ENCODE data around the gene RARA. TPM values are rescaled to one million over a fixed set of nuclear protein-coding genes. Genes with fewer than 3 reads are reported as not detected.
"Not testable (repeated sequence)": the region's sequence is repeated elsewhere in the genome, so short reads cannot be mapped to it uniquely, and the experiment has no call there.

Gene RARA
- total and polyA plus RNA-seq, 7 experiments from 2014 or later: 6.7 to 115 (median 42.9) TPM

DNA sequence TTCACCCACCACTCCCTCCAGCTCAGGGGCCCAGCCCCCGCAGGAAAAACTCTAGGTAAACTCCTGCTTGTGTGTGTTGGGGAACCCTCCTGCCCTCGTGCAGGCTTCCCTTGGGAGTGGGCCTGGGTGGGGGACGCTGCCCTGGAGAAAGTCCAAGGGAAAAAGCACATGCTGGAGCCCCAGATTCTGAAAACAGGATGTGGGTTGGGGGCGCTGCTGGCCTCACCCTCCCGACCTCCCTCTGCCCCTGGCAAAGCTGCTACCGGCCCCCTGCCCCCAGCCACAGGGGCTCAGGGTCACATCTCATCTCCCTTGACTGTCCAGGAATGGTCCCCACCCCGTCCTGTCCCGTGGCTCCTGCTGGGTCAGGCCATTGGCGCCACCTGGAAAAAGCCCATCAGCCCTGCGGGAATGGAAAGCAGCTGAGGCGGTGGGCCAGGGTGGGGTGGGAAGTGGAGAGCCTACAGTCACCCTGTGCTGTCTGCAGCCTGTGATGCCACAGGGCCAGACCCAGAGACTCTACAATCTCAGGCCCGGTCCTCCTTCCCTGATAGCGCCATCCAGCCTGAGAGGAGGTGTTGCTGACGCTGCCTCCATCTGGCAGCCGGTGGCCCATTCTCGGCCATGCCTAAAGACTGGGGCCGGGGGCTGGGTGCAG is 58.0 kb downstream of the RARA start:
- Mint-ChIP-seq H3K36me3 (peaks cover 0 to 4% (median 0%) of the 10 kb centered on the region in 5 donors), H3K4me1 (peaks cover 0 to 33% (median 5%) of the 10 kb centered on the region in 7 donors), H3K27me3 (peaks cover 0 to 3% (median 0%) of the 10 kb centered on the region in 5 donors), H3K4me3 (no peak overlapping the region), H3K27ac (no peak overlapping the region), H3K9me3 (peaks cover 0 to 3% (median 0%) of the 10 kb centered on the region in 11 donors)
- no peaks in the 10 kb centered on the region for H3K36me3 ChIP-seq (ENCODE audit: control insufficient read depth in 2 of 3, insufficient read depth in 3 of 3, low read length in 3 of 3)
- ChIA-PET POLR2A (no interaction called here), CTCF (no interaction called here)
- no peaks in the 10 kb centered on the region for H3K9me3 ChIP-seq (ENCODE audit: control insufficient read depth in 2 of 3, low read length in 3 of 3)
- no peak overlapping the region for H3K27ac ChIP-seq (ENCODE audit: low read depth, low read length)
- intact Hi-C loops (cut with micrococcal nuclease): no loop called here
- no peak overlapping the region for H3K4me3 ChIP-seq (ENCODE audit: low read length)
- ATAC-seq (no peak), DNase-seq (no peak)
- no peaks in the 10 kb centered on the region for H3K27me3 ChIP-seq (ENCODE audit: control insufficient read depth in 2 of 2, insufficient read depth in 2 of 2, low read length in 2 of 2)
- H3K4me1 ChIP-seq (ENCODE audit: control insufficient read depth in 2 of 2, insufficient read depth in 2 of 2, low read length in 2 of 2): peaks cover 4 to 7% of the 10 kb centered on the region in 2 donors

DNA sequence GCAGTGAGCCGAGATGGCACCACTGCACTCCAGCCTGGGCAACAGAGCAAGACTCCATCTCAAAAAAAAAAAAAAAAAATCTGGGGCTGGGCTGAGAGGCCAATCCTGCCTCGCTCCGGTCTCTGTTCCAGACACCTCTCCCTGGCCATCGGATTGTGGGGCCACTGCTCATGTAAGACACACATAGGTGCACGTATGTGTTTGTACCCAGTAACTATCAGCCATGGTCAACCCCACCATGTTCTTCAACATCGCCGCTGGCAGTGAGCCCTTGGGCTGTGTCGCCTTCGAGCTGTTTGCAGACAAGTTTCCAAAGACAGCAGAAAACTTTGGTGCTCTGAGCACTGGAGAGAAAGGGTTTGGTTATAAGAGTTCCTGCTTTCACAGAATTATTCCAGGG is 58.7 kb downstream of the RARA start:
- H3K4me3 Mint-ChIP-seq; H3K4me1 ChIP-seq (ENCODE audit: control insufficient read depth in 2 of 2, insufficient read depth in 2 of 2, low read length in 2 of 2); H3K36me3 Mint-ChIP-seq; ATAC-seq; POLR2A ChIA-PET; H3K27ac Mint-ChIP-seq; H3K9me3 ChIP-seq (ENCODE audit: control insufficient read depth in 2 of 3, low read length in 3 of 3); CTCF ChIA-PET; H3K4me3 ChIP-seq (ENCODE audit: low read length); H3K27ac ChIP-seq (ENCODE audit: low read depth, low read length); H3K9me3 Mint-ChIP-seq; H3K36me3 ChIP-seq (ENCODE audit: control insufficient read depth in 2 of 3, insufficient read depth in 3 of 3, low read length in 3 of 3); intact Hi-C loops (cut with micrococcal nuclease); DNase-seq; H3K27me3 Mint-ChIP-seq; H3K27me3 ChIP-seq (ENCODE audit: control insufficient read depth in 2 of 2, insufficient read depth in 2 of 2, low read length in 2 of 2): not testable (repeated sequence)
- peaks cover 0 to 32% (median 5%) of the 10 kb centered on the region in 7 donors for H3K4me1 Mint-ChIP-seq

DNA sequence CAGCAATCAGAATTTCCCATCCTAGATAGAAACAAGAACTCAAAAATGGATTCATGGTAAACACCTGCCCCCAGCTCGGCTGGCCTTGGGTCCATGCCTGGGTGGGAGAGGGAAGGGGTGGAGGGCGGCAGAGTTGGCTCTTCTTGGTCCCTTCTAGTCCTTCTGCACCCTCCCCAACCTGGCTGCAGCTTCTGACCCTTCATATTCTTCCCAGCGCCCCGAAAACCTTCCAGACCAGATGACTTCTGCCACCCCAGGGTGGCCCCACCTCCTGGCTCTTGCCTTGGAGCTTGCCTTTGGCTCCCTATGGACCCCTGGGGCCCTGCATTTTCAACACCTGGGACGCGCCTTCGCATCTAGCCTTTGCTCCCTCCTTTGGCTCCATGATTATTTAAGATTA is 60.9 kb downstream of the RARA start:
- POLR2A ChIA-PET: interaction anchor here (0.7 kb wide), 1 partner anchor 15 kb away, joined by 4 read pairs; no protein-coding TSS in a partner anchor
- Histone ChIP-seq H3K9me3 (ENCODE audit: control insufficient read depth in 2 of 3, low read length in 3 of 3) (no peaks in the 10 kb centered on the region), H3K4me3 (ENCODE audit: low read length) (no peak overlapping the region), H3K4me1 (ENCODE audit: control insufficient read depth in 2 of 2, insufficient read depth in 2 of 2, low read length in 2 of 2) (no peaks in the 10 kb centered on the region), H3K27me3 (ENCODE audit: control insufficient read depth in 2 of 2, insufficient read depth in 2 of 2, low read length in 2 of 2) (no peaks in the 10 kb centered on the region), H3K36me3 (ENCODE audit: control insufficient read depth in 2 of 3, insufficient read depth in 3 of 3, low read length in 3 of 3) (no peaks in the 10 kb centered on the region), H3K27ac (ENCODE audit: low read depth, low read length) (no peak overlapping the region)
- Mint-ChIP-seq H3K36me3 (peaks cover 0 to 6% (median 0%) of the 10 kb centered on the region in 5 donors), H3K9me3 (peaks cover 0 to 6% (median 0%) of the 10 kb centered on the region in 11 donors), H3K27me3 (no peaks in the 10 kb centered on the region), H3K27ac (peak overlapping the region in 1 of 9 donors; percentile 43), H3K4me3 (no peak overlapping the region), H3K4me1 (peaks cover 0 to 28% (median 0%) of the 10 kb centered on the region in 7 donors)
- no peak for DNase-seq
- CTCF ChIA-PET: interaction anchor here (0.6 kb wide), 1 partner anchor 1211 kb away, joined by 6 read pairs; no protein-coding TSS in a partner anchor
- ATAC-seq: no peak
- intact Hi-C loops (cut with micrococcal nuclease): no loop called here

DNA sequence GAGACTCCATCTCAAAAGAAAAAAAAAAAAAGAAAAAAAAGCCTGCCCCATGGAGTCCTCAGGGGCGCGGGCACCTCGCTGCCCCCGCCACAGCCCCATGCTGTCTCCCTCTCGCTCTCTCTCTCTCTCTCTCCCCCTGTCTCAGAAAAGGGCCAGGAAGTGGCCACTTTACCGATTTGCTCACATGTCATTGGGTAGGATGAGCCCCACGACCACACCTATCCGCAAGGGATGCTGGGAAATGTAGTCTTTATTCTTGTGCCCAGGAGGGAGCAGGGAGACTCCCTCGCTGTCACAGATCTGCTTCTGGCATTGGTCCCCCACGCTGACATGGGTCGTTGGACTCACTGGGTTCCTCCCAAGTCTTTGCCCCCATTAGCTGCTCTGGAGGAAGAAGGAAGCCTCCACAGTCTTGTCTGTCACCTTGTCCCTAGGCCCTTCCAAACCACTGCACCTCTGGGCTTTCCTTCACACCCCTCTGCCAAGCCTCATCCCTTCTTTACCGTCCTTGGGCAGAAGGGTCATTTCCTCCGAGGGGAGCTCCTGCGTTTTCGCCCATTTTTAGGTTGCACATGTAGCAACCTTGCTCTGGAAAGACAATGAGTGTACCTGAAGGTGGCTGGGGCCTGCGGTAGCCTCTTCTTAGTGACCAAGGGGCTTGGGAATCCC is 62.4 kb downstream of the RARA start:
- intact Hi-C loops (cut with micrococcal nuclease): no loop called here
- ChIA-PET CTCF (no interaction called here), POLR2A (no interaction called here)
- Histone ChIP-seq H3K4me3 (ENCODE audit: low read length) (no peak overlapping the region), H3K4me1 (ENCODE audit: control insufficient read depth in 2 of 2, insufficient read depth in 2 of 2, low read length in 2 of 2) (no peaks in the 10 kb centered on the region), H3K9me3 (ENCODE audit: control insufficient read depth in 2 of 3, low read length in 3 of 3) (no peaks in the 10 kb centered on the region), H3K27ac (ENCODE audit: low read depth, low read length) (no peak overlapping the region), H3K36me3 (ENCODE audit: control insufficient read depth in 2 of 3, insufficient read depth in 3 of 3, low read length in 3 of 3) (no peaks in the 10 kb centered on the region), H3K27me3 (ENCODE audit: control insufficient read depth in 2 of 2, insufficient read depth in 2 of 2, low read length in 2 of 2) (no peaks in the 10 kb centered on the region)
- Mint-ChIP-seq H3K36me3 (peaks cover 0 to 6% (median 0%) of the 10 kb centered on the region in 5 donors), H3K4me3 (no peak overlapping the region), H3K27me3 (no peaks in the 10 kb centered on the region), H3K4me1 (peaks cover 0 to 23% (median 0%) of the 10 kb centered on the region in 7 donors), H3K9me3 (peaks cover 0 to 7% (median 0%) of the 10 kb centered on the region in 11 donors), H3K27ac (peak overlapping the region in 2 of 9 donors; percentile 25 to 76)
- peak in 5 of 9 donors; percentile 24 to 45 (median 41) for DNase-seq
- ATAC-seq: peak; percentile 77

DNA sequence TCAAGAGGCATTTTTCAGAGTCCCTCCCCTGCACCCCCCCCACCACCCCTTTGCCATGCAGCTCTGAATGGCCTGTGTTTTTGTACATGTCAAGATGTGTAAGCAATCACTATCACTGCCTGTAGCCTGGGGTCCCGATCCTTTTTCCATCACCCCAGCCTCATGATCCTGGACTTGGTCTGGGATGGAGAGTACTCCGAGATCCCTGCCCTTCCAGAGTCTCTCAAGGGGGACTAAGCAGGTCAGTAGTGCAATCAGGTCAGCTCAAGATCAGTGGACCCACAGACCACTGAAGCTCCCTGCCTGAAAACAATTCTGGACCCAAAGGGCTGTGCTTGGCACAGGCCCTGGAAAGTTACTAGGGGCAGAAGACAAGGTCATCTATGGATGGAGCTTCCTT is 63.1 kb downstream of the RARA start:
- H3K36me3 ChIP-seq (ENCODE audit: control insufficient read depth in 2 of 3, insufficient read depth in 3 of 3, low read length in 3 of 3): no peaks in the 10 kb centered on the region
- peaks cover 0 to 4% (median 3%) of the 10 kb centered on the region in 5 donors for H3K27me3 Mint-ChIP-seq

DNA sequence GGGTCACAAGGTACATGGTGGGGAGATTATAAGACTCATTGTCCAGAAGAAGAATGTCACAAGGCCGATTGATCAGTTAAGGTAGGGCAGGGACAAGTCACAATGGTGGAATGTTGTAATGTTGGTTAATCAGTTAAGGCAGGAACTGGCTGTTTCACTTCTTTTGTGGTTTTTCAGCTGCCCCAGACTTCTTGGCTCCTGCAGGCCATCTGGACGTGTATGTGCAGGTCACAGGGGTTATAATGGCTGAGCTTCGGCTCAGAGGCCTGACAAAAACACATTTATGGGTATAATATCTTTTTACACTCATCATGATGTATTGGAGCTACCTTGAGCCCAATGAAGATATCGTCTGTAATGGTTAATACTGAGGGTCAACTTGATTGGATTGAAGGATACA is 63.7 kb downstream of the RARA start:
- H3K36me3 ChIP-seq (ENCODE audit: control insufficient read depth in 2 of 3, insufficient read depth in 3 of 3, low read length in 3 of 3); H3K4me3 ChIP-seq (ENCODE audit: low read length); H3K36me3 Mint-ChIP-seq; H3K4me3 Mint-ChIP-seq; intact Hi-C loops (cut with micrococcal nuclease); H3K27me3 ChIP-seq (ENCODE audit: control insufficient read depth in 2 of 2, insufficient read depth in 2 of 2, low read length in 2 of 2); H3K9me3 ChIP-seq (ENCODE audit: control insufficient read depth in 2 of 3, low read length in 3 of 3); ATAC-seq; DNase-seq; H3K9me3 Mint-ChIP-seq; H3K4me1 ChIP-seq (ENCODE audit: control insufficient read depth in 2 of 2, insufficient read depth in 2 of 2, low read length in 2 of 2); H3K27me3 Mint-ChIP-seq; H3K27ac ChIP-seq (ENCODE audit: low read depth, low read length): not testable (repeated sequence)
- ChIA-PET POLR2A (interaction anchor here (1.0 kb wide), 1 partner anchor 11 kb away, joined by 3 read pairs; no protein-coding TSS in a partner anchor), CTCF (interaction anchor here (0.7 kb wide), 1 partner anchor 15 kb away, joined by 3 read pairs; no protein-coding TSS in a partner anchor)
- Mint-ChIP-seq H3K4me1 (peaks cover 4 to 27% (median 5%) of the 10 kb centered on the region in 7 donors), H3K27ac (peak overlapping the region in 1 of 9 donors; percentile 33)

More for the DNA sequence above, 63.1 kb downstream of the RARA start:
- ChIA-PET POLR2A (no interaction called here), CTCF (no interaction called here)
- Mint-ChIP-seq H3K4me3 (no peak overlapping the region), H3K36me3 (peaks cover 0 to 6% (median 0%) of the 10 kb centered on the region in 5 donors), H3K9me3 (peaks cover 0 to 8% (median 0%) of the 10 kb centered on the region in 11 donors), H3K4me1 (peaks cover 4 to 27% (median 4%) of the 10 kb centered on the region in 7 donors), H3K27ac (peak overlapping the region in 1 of 9 donors; percentile 33)
- H3K4me1 ChIP-seq (ENCODE audit: control insufficient read depth in 2 of 2, insufficient read depth in 2 of 2, low read length in 2 of 2): no peaks in the 10 kb centered on the region
- ATAC-seq: no peak
- no peaks in the 10 kb centered on the region for H3K9me3 ChIP-seq (ENCODE audit: control insufficient read depth in 2 of 3, low read length in 3 of 3)
- DNase-seq: no peak
- no peak overlapping the region for H3K4me3 ChIP-seq (ENCODE audit: low read length)
- intact Hi-C loops (cut with micrococcal nuclease): no loop called here
- H3K27ac ChIP-seq (ENCODE audit: low read depth, low read length): no peak overlapping the region
- H3K27me3 ChIP-seq (ENCODE audit: control insufficient read depth in 2 of 2, insufficient read depth in 2 of 2, low read length in 2 of 2): no peaks in the 10 kb centered on the region

Data from naive thymus-derived CD4-positive, alpha-beta T cell (primary cell).